ENCODE results near the gene LSP1.

DNA sequence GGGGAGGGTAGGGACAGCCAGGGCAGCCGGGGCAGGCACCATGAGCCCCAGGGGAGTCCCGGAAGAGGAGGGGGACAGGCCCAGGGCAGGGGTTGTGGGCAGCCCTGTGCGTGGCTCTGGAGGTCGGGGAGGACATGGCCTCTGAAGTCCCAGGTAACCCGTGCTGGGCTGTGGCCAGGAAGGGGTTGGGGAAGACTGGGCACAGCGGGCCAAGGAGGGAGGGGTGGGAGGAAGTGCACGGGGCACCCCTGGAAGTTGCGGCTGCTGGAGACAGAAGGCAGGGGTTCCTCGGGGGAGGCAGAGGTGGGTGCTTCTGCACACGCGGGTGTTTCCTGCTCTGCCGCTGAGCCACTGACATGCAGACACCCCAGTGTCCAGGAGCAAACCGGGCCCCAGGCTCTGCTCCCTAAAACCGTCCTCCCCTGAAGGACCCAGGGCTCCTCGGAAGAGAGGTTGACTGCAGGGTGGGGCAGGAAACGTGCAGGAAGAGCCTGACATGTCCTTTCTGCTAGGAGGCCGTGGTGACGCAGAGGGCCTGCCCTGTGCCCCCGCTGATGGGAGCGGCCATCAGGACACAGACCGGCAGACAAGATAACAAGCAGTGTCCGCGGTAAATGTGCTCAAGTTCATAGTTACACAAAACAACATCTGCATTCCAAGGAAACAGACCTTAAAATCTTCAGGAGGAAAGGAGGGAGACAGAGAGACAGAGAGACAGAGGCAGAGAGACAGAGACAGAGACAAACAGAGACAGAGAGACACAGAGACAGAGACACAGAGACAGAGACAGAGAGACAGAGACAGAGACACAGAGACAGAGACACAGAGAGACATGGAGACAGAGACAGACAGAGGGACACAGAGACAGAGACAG is 8.4 kb upstream of the LSP1 start:
- TF ChIP-seq CTCF (IDR thresholded peaks at IDR 0.05) (no peak), POLR2AphosphoS5 (IDR thresholded peaks at IDR 0.05; ENCODE audit: low read depth, low read length) (no peak), SIN3A (IDR thresholded peaks at IDR 0.05; ENCODE audit: borderline replicate concordance, insufficient read depth, low read depth, low read length) (no peak)
- TF ChIP-seq, protein P1, sequence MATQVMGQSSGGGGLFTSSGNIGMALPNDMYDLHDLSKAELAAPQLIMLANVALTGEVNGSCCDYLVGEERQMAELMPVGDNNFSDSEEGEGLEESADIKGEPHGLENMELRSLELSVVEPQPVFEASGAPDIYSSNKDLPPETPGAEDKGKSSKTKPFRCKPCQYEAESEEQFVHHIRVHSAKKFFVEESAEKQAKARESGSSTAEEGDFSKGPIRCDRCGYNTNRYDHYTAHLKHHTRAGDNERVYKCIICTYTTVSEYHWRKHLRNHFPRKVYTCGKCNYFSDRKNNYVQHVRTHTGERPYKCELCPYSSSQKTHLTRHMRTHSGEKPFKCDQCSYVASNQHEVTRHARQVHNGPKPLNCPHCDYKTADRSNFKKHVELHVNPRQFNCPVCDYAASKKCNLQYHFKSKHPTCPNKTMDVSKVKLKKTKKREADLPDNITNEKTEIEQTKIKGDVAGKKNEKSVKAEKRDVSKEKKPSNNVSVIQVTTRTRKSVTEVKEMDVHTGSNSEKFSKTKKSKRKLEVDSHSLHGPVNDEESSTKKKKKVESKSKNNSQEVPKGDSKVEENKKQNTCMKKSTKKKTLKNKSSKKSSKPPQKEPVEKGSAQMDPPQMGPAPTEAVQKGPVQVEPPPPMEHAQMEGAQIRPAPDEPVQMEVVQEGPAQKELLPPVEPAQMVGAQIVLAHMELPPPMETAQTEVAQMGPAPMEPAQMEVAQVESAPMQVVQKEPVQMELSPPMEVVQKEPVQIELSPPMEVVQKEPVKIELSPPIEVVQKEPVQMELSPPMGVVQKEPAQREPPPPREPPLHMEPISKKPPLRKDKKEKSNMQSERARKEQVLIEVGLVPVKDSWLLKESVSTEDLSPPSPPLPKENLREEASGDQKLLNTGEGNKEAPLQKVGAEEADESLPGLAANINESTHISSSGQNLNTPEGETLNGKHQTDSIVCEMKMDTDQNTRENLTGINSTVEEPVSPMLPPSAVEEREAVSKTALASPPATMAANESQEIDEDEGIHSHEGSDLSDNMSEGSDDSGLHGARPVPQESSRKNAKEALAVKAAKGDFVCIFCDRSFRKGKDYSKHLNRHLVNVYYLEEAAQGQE (IDR thresholded peaks at IDR 0.05; ENCODE audit: insufficient read depth in 1 of 2, low read depth in 2 of 2, low read length in 1 of 2), result no peak

Data from Panc1 (cell line).